ENCODE data around the gene DMTF1. TPM values are rescaled to one million over a fixed set of nuclear protein-coding genes. Genes with fewer than 3 reads are reported as not detected.

DMTF1 gene
- total RNA-seq, 1 experiment from 2014 or later, result 58.3 TPM

DNA sequence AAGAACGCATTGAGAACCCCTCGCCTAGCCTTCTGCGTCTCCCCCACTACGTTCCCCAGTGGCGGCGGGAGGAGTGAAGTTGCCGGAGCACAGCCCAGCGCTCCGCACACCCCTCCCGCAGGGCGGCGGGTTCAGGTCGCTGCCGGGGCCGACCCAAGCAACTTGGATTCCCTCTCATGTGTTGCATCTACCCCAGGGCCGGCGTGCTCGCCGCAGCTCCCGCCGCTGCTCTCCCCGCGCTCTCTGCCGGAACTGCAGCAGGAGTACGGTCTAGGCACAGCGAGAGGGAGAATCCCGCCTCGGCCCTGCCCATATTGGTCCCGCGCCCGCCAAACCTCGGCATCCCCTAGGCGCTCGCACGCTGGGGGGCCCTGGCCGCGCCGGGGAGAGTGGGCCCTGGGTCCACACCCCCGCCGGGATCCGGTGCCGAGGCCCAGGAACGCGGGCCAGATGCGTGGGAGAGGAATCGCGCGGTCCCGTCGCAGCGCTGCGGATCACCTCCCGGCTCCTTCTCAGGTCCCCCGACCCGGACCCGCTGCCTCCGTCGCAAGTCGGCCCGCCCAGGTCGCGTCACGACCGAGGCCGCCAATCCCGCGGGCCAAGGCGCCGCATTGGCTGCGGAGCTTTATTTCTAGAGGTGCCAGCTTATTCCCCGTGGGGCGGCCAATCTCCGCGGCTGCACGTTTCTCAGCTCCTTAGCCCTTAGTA, 67.9 kb downstream of the DMTF1 start:
- H3K36me3 Mint-ChIP-seq (ENCODE audit: insufficient read depth, unreplicated experiment), result peaks cover 25% of the 10 kb centered on the region
- H3K4me1 Mint-ChIP-seq (ENCODE audit: low read depth, unreplicated experiment), result no peaks in the 10 kb centered on the region
- peak; percentile 82 for DNase-seq
- H3K4me3 Mint-ChIP-seq (ENCODE audit: low read depth, unreplicated experiment), result peak overlapping the region; percentile 93
- H3K9me3 Mint-ChIP-seq (ENCODE audit: low read depth, unreplicated experiment), result no peaks in the 10 kb centered on the region
- intact Hi-C loops (cut with micrococcal nuclease; ENCODE audit: unreplicated experiment), result no loop called here
- no TSS peak for BruUV-seq (replicated peaks)
- peak overlapping the region; percentile 88 for H3K27ac Mint-ChIP-seq (ENCODE audit: unreplicated experiment)
- CTCF ChIA-PET, result no interaction called here
- TF ChIP-seq CTCF (IDR thresholded peaks at IDR 0.05; ENCODE audit: unreplicated experiment), result no peak
- no peaks in the 10 kb centered on the region for H3K27me3 Mint-ChIP-seq (ENCODE audit: unreplicated experiment)

- H3K4me1 Mint-ChIP-seq (ENCODE audit: low read depth, unreplicated experiment), result no peaks in the 10 kb centered on the region
- DNase-seq, result no peak
- peaks cover 25% of the 10 kb centered on the region for H3K36me3 Mint-ChIP-seq (ENCODE audit: insufficient read depth, unreplicated experiment)
- H3K27me3 Mint-ChIP-seq (ENCODE audit: unreplicated experiment), result no peaks in the 10 kb centered on the region
- peak overlapping the region; percentile 93 for H3K4me3 Mint-ChIP-seq (ENCODE audit: low read depth, unreplicated experiment)
- H3K9me3 Mint-ChIP-seq (ENCODE audit: low read depth, unreplicated experiment), result no peaks in the 10 kb centered on the region
- no TSS peak for BruUV-seq (replicated peaks)
- no peak overlapping the region for H3K27ac Mint-ChIP-seq (ENCODE audit: unreplicated experiment)
- intact Hi-C loops (cut with micrococcal nuclease; ENCODE audit: unreplicated experiment), result no loop called here
- CTCF ChIA-PET, result no interaction called here
- TF ChIP-seq CTCF (IDR thresholded peaks at IDR 0.05; ENCODE audit: unreplicated experiment), result no peak
Observed at GRCh38 chr7:87220734-87221215, 68.5 kb downstream of the DMTF1 start.

- H3K4me3 Mint-ChIP-seq (ENCODE audit: low read depth, unreplicated experiment), result no peak overlapping the region
- H3K27me3 Mint-ChIP-seq (ENCODE audit: unreplicated experiment), result no peaks in the 10 kb centered on the region
- CTCF ChIA-PET, result no interaction called here
- no peak for DNase-seq
- no peak overlapping the region for H3K27ac Mint-ChIP-seq (ENCODE audit: unreplicated experiment)
- H3K9me3 Mint-ChIP-seq (ENCODE audit: low read depth, unreplicated experiment), result no peaks in the 10 kb centered on the region
- BruUV-seq (replicated peaks), result no TSS peak
- H3K36me3 Mint-ChIP-seq (ENCODE audit: insufficient read depth, unreplicated experiment), result peaks cover 24% of the 10 kb centered on the region
- intact Hi-C loops (cut with micrococcal nuclease; ENCODE audit: unreplicated experiment), result no loop called here
- TF ChIP-seq CTCF (IDR thresholded peaks at IDR 0.05; ENCODE audit: unreplicated experiment), result no peak
- H3K4me1 Mint-ChIP-seq (ENCODE audit: low read depth, unreplicated experiment), result no peaks in the 10 kb centered on the region
Observed at GRCh38 chr7:87223666-87224065, 71.4 kb downstream of the DMTF1 start.

- Mint-ChIP-seq H3K4me1 (ENCODE audit: low read depth, unreplicated experiment) (no peaks in the 10 kb centered on the region), H3K9me3 (ENCODE audit: low read depth, unreplicated experiment) (no peaks in the 10 kb centered on the region), H3K36me3 (ENCODE audit: insufficient read depth, unreplicated experiment) (peaks cover 3% of the 10 kb centered on the region), H3K27ac (ENCODE audit: unreplicated experiment) (no peak overlapping the region), H3K4me3 (ENCODE audit: low read depth, unreplicated experiment) (no peak overlapping the region), H3K27me3 (ENCODE audit: unreplicated experiment) (no peaks in the 10 kb centered on the region)
- intact Hi-C loops (cut with micrococcal nuclease; ENCODE audit: unreplicated experiment), result no loop called here
- BruUV-seq (replicated peaks), result no TSS peak
- no peak for TF ChIP-seq CTCF (IDR thresholded peaks at IDR 0.05; ENCODE audit: unreplicated experiment)
- CTCF ChIA-PET, result no interaction called here
- DNase-seq, result peak; percentile 24
Observed at GRCh38 chr7:87225696-87226095, 73.4 kb downstream of the DMTF1 start.
